ENCODE results near the gene MUC2.

MUC2 gene

GRCh38 chr11:1087961-1088926 lies 13.6 kb downstream of the MUC2 start:
- no peak for DNase-seq (ENCODE audit: low read depth in 2 of 2)

GRCh38 chr11:1088927-1089737 lies 14.5 kb downstream of the MUC2 start:
- no peak for DNase-seq (ENCODE audit: low read depth in 2 of 2)

- DNase-seq (ENCODE audit: low read depth in 2 of 2) = no peak
Measured at GRCh38 chr11:1089738-1090599, 15.3 kb downstream of the MUC2 start.

DNA sequence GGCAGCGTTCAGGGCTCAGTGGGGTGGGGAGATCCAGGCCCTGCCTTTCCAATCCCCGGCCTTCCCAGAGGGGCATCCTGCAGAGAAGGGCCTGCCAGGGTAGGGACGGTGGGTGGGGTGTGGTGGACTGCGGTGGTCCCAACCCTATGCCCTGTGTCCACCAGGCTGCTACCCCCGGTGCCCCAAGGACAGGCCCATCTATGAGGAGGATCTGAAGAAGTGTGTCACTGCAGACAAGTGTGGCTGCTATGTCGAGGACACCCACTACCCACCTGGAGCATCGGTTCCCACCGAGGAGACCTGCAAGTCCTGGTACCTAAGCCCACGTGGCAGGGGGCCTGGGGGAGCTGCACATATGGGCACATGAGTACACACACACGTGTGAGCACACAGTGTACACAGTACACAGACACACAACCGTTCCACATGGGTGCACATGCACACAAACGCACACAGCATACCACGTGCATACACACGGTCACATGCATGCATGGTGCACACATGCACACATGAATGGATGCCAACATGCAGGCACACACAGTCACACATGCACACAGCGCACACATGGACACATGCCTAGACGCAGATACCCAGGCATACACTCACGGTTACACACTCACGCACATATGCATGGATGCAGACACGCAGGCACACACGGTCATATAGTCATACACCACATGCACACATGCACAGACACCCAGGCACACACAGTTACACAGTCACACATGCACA lies 16.1 kb downstream of the MUC2 start:
- no peak for DNase-seq (ENCODE audit: low read depth in 2 of 2)

DNA sequence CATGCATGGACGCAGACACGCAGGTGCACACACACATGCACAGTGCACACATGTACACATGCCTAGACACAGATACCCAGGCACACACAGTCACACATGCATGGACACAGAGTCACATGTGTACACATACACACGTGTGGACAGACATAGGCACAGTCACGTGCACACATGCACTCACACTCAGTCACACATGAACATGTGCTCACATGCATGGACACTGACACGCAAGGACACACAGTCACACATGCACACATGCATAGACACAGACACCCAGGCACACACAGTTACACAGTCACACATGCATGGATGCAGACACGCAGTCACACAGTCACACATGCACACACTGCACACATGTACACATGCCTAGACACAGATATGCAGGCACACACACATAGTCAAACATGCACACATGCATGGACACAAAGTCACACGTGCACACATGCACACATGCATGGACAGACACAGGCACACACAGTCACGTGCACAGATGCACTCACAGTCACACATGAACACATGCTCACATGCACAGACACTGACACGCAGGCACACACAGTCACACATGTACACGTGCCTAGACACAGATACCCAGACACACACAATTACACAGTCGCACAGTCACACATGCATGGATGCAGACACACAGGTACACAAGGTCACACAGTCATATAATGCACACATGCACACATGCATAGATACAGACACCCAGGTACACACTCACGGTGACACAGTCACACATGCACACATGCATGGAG lies 16.8 kb downstream of the MUC2 start:
- no peak for DNase-seq (ENCODE audit: low read depth in 2 of 2)

GRCh38 chr11:1092145-1092670 lies 17.5 kb downstream of the MUC2 start:
- DNase-seq (ENCODE audit: low read depth in 2 of 2) = no peak

DNA sequence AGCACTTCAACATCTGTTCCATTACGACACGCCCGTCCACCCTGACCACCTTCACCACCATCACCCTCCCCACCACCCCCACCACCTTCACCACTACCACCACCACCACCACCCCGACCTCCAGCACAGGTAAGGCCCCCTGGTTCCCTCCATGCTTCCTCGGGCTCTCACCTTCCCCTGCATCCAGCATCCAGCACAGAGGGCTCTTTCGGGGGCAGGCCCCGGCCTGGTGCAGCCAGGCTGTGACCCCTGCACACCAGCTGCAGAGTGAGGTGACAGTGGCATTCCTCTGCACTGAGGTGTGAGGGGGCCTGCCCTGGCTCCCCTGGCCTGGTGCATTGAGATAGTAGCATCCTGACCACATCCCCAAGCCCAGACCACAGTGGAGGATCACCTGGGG lies 18.2 kb downstream of the MUC2 start:
- no peak for DNase-seq (ENCODE audit: low read depth in 2 of 2)

DNA sequence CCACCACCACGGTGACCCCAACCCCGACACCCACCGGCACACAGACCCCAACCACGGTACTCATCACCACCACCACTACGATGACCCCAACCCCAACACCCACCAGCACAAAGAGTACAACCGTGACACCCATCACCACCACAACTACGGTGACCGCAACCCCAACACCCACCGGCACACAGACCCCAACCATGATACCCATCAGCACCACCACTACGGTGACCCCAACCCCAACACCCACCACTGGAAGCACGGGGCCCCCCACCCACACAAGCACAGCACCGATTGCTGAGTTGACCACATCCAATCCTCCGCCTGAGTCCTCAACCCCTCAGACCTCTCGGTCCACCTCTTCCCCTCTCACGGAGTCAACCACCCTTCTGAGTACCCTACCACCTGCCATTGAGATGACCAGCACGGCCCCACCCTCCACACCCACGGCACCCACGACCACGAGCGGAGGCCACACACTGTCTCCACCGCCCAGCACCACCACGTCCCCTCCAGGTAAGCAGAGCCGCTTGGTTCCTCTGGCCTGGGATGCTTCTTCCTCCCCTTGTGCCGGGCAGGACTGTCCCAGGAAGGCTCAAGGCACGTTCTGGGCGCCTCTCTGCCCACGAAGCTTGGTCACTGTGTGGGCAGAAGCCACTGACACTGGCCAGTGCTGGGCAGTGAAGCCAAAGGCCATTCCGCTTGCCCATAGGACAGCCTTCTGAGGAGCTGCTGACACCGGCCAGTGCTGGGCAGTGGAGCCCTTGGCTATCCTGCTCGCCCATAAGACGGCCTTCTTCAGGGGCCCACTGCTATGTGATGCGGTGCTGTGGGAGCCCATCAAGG lies 25.1 kb downstream of the MUC2 start:
- DNase-seq (ENCODE audit: low read depth in 2 of 2) = no peak

GRCh38 chr11:1100417-1101245 lies 26.0 kb downstream of the MUC2 start:
- no peak for DNase-seq (ENCODE audit: low read depth in 2 of 2)

- DNase-seq (ENCODE audit: low read depth in 2 of 2) = no peak
Measured at GRCh38 chr11:1101318-1102089, 26.8 kb downstream of the MUC2 start.

DNA sequence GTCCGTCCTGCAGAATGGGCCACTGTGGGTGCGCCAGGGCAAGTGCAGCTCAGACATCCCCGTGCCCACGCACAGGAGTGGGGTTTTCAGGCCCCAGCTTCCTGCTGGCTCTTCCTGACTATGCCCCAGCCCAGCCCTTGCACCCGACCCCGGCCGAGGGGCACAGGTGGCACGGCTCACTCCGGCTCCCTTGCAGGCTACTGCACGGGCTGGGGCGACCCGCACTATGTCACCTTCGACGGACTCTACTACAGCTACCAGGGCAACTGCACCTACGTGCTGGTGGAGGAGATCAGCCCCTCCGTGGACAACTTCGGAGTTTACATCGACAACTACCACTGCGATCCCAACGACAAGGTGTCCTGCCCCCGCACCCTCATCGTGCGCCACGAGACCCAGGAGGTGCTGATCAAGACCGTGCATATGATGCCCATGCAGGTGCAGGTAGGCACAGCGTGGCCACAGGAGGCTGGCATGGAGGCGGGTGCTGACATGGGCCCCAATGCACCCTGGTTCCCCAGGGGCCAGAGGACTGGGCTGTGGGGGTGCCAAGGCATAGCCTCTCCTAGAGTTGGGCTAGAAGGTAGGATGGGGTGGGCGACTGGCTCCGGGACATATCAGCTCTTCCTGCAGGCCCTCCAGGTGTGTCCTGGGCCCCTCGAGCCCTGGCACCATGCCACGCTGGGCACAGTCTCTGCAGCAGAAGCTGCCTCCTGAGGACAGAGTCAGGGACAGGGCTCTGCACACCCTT lies 27.7 kb downstream of the MUC2 start:
- DNase-seq (ENCODE audit: low read depth in 2 of 2) = no peak

- no peak for DNase-seq (ENCODE audit: low read depth in 2 of 2)
Measured at GRCh38 chr11:1102996-1103395, 28.3 kb downstream of the MUC2 start.

GRCh38 chr11:1103401-1104360 lies 29.0 kb downstream of the MUC2 start:
- DNase-seq (ENCODE audit: low read depth in 2 of 2) = no peak

DNA sequence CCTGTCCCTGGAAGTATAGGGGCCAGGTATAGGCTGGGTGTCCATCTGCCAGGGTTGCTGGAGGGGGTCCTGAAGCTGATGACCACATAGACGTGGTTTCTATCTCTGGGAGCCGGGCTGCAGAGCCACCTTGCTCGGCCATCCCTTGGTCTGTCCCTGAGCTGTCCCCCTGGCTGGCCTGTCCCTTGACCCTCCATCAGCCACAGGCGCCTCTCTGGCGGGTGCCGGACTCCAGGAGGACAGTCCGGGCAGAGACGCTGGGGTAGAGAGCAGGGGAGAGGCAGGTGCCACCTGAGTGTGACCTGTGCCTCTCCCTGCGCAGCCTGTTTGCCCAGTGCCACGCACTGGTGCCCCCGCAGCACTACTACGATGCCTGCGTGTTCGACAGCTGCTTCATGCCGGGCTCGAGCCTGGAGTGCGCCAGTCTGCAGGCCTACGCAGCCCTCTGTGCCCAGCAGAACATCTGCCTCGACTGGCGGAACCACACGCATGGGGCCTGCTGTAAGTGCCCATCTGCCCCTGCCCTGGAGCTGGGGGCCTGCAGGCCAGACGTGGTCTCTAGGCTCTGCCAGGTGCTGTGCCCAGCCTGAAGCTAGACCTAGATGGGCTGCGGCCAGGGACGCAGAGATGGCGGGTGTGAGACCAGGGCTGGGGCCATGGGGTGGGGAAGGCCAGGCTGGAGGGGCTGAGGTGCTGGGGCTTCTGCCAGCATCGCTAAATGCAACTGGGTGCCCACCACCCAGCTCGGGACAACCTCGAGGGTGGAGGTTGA lies 29.9 kb downstream of the MUC2 start:
- no peak for DNase-seq (ENCODE audit: low read depth in 2 of 2)

GRCh38 chr11:1105183-1105565 lies 30.5 kb downstream of the MUC2 start:
- no peak for DNase-seq (ENCODE audit: low read depth in 2 of 2)

Measured in stimulated activated CD8-positive, alpha-beta memory T cell treated with anti-CD3 and anti-CD28 coated beads, Interleukin-15, amount 100 ng/mL, for 48 hours (primary cell).